HepG2 (cell line): Measurements from ENCODE around the gene ZMIZ1. TPM values are rescaled to one million over a fixed set of nuclear protein-coding genes. Genes with fewer than 3 reads are reported as not detected.

Experiments
- ATAC-seq: fragments of 200-7000 bp; cut with Tn5 transposase; 3 replicates; pipeline ENCODE4 v1.9.1; 2020; ENCODE audit warnings: mild to moderate bottlenecking, moderate library complexity
- BruUV-seq: library from RNA; stranded (reverse); fragments of 400-500 nt; replicated peaks from 2 replicates; lab custom pipeline; 2021; lab: Mats Ljungman, UMichigan
- CTCF ChIA-PET: fragments of 300-600 bp; formaldehyde crosslinking; extraction: SDS; loops from one replicate; lab custom pipeline; 2021; ENCODE audit warnings: low total read pairs, inconsistent platforms, low intra/inter-chr PET ratio; lab: Yijun Ruan, JAX
- POLR2A ChIA-PET: fragments of 350-600 bp; sonication (Branson Sonifier 250); formaldehyde crosslinking; loops from one replicate; lab custom pipeline; 2020; ENCODE audit warnings: antibody characterized with exemption, inconsistent platforms; lab: Yijun Ruan, JAX
- DNase-seq: peaks from one replicate; pipeline ENCODE4 v3.0.0-alpha.2; 2015; ENCODE audit warnings: low spot score
- FAIRE-seq: peaks from 3 replicates; lab custom pipeline; 2011; peaks lifted over from hg19 to GRCh38; lab: Jason Lieb, UNC
- H2AFZ ChIP-seq: one replicate; pipeline ENCODE4 v1.6.1; 2011; ENCODE audit warnings: low read length, inconsistent platforms
- H3K27ac ChIP-seq: fragments of 300-600 bp; 3 replicates; pipeline ENCODE4 v1.8.0; 2011; ENCODE audit warnings: mixed run types, mild to moderate bottlenecking, mixed read lengths, low read length, inconsistent platforms; ENCODE audit not compliant: insufficient read depth; ENCODE audit errors: extremely low read length
- H3K27me3 ChIP-seq, 2 experiments: fragments of 200-600 bp in 1 of 2; 2 replicates in 1 of 2; 3 replicates in 1 of 2; pipeline versions ENCODE4 v1.6.0 to v1.8.0; 2011; ENCODE audit warnings: low read length in 2 of 2, mild to moderate bottlenecking in 2 of 2, moderate library complexity in 2 of 2, inconsistent platforms in 1 of 2; ENCODE audit not compliant: insufficient read depth in 2 of 2, control insufficient read depth in 1 of 2
- H3K36me3 ChIP-seq, 2 experiments: fragments of 200-600 bp in 1 of 2; replicated peaks in 1 of 2; 2 replicates in 1 of 2; 3 replicates in 1 of 2; pipeline versions ENCODE4 v1.5.1 to v1.8.0; 2011; ENCODE audit warnings: low read length in 2 of 2, inconsistent platforms in 1 of 2; ENCODE audit not compliant: insufficient read depth in 2 of 2, control insufficient read depth in 1 of 2
- H3K4me1 ChIP-seq: 2 replicates; pipeline ENCODE4 v1.5.1; 2012; ENCODE audit warnings: low read length, inconsistent platforms; ENCODE audit not compliant: insufficient read depth
- H3K4me2 ChIP-seq: 2 replicates; pipeline ENCODE4 v1.6.0; 2011; ENCODE audit warnings: low read depth, low read length, inconsistent platforms
- H3K4me3 ChIP-seq, 3 experiments: fragments of 200-600 bp in 1 of 3; sonication (generic), shearing (Covaris generic) in 1 of 3; replicated peaks in 1 of 3; 2 replicates each; pipeline ENCODE4 v1.5.1; 2011 to 2016; ENCODE audit warnings: low read length in 3 of 3, inconsistent platforms in 2 of 3, low read depth in 2 of 3, mild to moderate bottlenecking in 2 of 3, control low read depth in 1 of 3, mixed read lengths in 1 of 3; ENCODE audit not compliant: insufficient read depth in 1 of 3
- H3K79me2 ChIP-seq: one replicate; pipeline ENCODE4 v1.6.1; 2011; ENCODE audit warnings: low read length, inconsistent platforms; ENCODE audit not compliant: insufficient read depth
- H3K9ac ChIP-seq: 2 replicates; pipeline ENCODE4 v1.6.0; 2011; ENCODE audit warnings: mild to moderate bottlenecking, low read depth, low read length, inconsistent platforms; ENCODE audit not compliant: insufficient read depth
- H3K9me3 ChIP-seq: 2 replicates; pipeline ENCODE4 v1.5.1; 2012; ENCODE audit warnings: mild to moderate bottlenecking, low read length
- H4K20me1 ChIP-seq: 2 replicates; pipeline ENCODE4 v1.6.0; 2011; ENCODE audit warnings: inconsistent platforms, mild to moderate bottlenecking, low read length, moderate library complexity; ENCODE audit not compliant: insufficient read depth
- CCAR2 ChIP-seq: fragments of 200-400 bp; formaldehyde crosslinking; optimal IDR thresholded peaks from 2 replicates; pipeline ENCODE3; 2018; ENCODE audit warnings: low read depth, mild to moderate bottlenecking, low read length, moderate library complexity
- CEBPZ ChIP-seq: IDR thresholded peaks from 2 replicates; pipeline ENCODE4 v1.6.1; 2012; ENCODE audit warnings: low read length, improper control_type of control experiment
- CREB1 ChIP-seq, 2 experiments: fragments of 450-650 bp in 1 of 2; IDR thresholded peaks; 2 replicates each; pipeline ENCODE4 v1.6.1; 2016 to 2017; ENCODE audit warnings: control low read depth in 1 of 2, mild to moderate bottlenecking in 1 of 2, missing compliant biosample characterization in 1 of 2, missing genetic modification characterization in 1 of 2
- HMGA1 ChIP-seq: sonication (generic); formaldehyde crosslinking; conservative IDR thresholded peaks from 2 replicates; pipeline ENCODE4 v1.4.0; 2020; ENCODE audit warnings: missing genetic modification reagents
- HOXA3 ChIP-seq: sonication (generic); formaldehyde crosslinking; IDR thresholded peaks from 2 replicates; pipeline ENCODE4 v1.5.0; 2020; ENCODE audit warnings: missing genetic modification reagents
- MTA3 ChIP-seq: sonication (generic); formaldehyde crosslinking; IDR thresholded peaks from 2 replicates; pipeline ENCODE4 v1.4.0; 2020; ENCODE audit warnings: missing genetic modification reagents
- NCOA5 ChIP-seq: sonication (generic); formaldehyde crosslinking; IDR thresholded peaks from 2 replicates; pipeline ENCODE4 v1.4.0; 2020; ENCODE audit warnings: missing genetic modification reagents
- PITX1 ChIP-seq: sonication (generic); formaldehyde crosslinking; IDR thresholded peaks from 2 replicates; pipeline ENCODE4 v1.5.1; 2020; ENCODE audit warnings: mild to moderate bottlenecking, missing genetic modification reagents
- RFX5 ChIP-seq: IDR thresholded peaks from 2 replicates; pipeline ENCODE4 v1.6.1; 2011; ENCODE audit warnings: low read depth, low read length, improper control_type of control experiment
- SIX1 ChIP-seq: sonication (generic); formaldehyde crosslinking; IDR thresholded peaks from 2 replicates; pipeline ENCODE4 v1.4.0; 2020; ENCODE audit warnings: missing genetic modification reagents, borderline replicate concordance
- TOPORS ChIP-seq: sonication (generic); formaldehyde crosslinking; IDR thresholded peaks from 2 replicates; pipeline ENCODE4 v1.8.0; 2023; ENCODE audit warnings: mild to moderate bottlenecking, missing genetic modification reagents
- YEATS2 ChIP-seq: sonication (generic); formaldehyde crosslinking; IDR thresholded peaks from 2 replicates; pipeline ENCODE4 v1.4.0; 2020; ENCODE audit warnings: missing genetic modification reagents, borderline replicate concordance
- ZNF317 ChIP-seq: sonication (generic); formaldehyde crosslinking; IDR thresholded peaks from 2 replicates; pipeline ENCODE4 v1.5.0; 2020; ENCODE audit warnings: mild to moderate bottlenecking, missing genetic modification reagents
- ZNF598 ChIP-seq: sonication (generic); formaldehyde crosslinking; IDR thresholded peaks from 2 replicates; pipeline ENCODE4 v1.5.1; 2020; ENCODE audit warnings: mild to moderate bottlenecking, missing genetic modification reagents, borderline replicate concordance
- ZNF660 ChIP-seq: sonication (generic); formaldehyde crosslinking; IDR thresholded peaks from 2 replicates; pipeline ENCODE4 v1.5.1; 2020; ENCODE audit warnings: mild to moderate bottlenecking, low read depth, missing genetic modification reagents, borderline replicate concordance
- ZSCAN5A ChIP-seq: sonication (generic); formaldehyde crosslinking; IDR thresholded peaks from 2 replicates; pipeline ENCODE4 v1.8.0; 2022; ENCODE audit warnings: mild to moderate bottlenecking, missing genetic modification reagents, borderline replicate concordance
- WGBS: methylation state at CpG from one replicate; pipeline ENCODE4 v1.1.6; 2017; ENCODE audit warnings: low lambda C conversion rate; 5-methylcytosine and 5-hydroxymethylcytosine counted together
- in situ Hi-C: cut with HindIII; loops from 2 replicates; pipeline ENCODE4 v1.10.0; 2017; ENCODE audit warnings: low pct_unique_long_range_greater_than_20kb; ENCODE audit not compliant: extremely low pct_ligation_motif_present
- intact Hi-C: fragments of 100-400 bp; cut with micrococcal nuclease; formaldehyde crosslinking; loops from one replicate; pipeline ENCODE4 v1.10.0; 2022; ENCODE audit not compliant: unreplicated experiment
- polyA plus RNA-seq, 8 experiments: library from polyadenylated mRNA; depleted of rRNA in 3 of 8; stranded (reverse) in 7 of 8; unstranded in 1 of 8; fragments of >200 nt; fragmentation: Illumina TruSeq in 4 of 8; extraction: Trizol in 4 of 8; gene quantifications; 2 replicates each; pipeline versions ENCODE4 v1.2.1 to v1.2.3, GENCODE V29; 2011 to 2016; ENCODE audit warnings: low read depth in 4 of 8, missing spikeins in 1 of 8, mixed read lengths in 1 of 8; ENCODE audit not compliant: insufficient read depth in 1 of 8
- total RNA-seq, 5 experiments: library from RNA; depleted of rRNA; stranded (reverse); fragments of >200 nt; fragmentation: Illumina TruSeq; extraction: Trizol; gene quantifications; 2 replicates each; pipeline ENCODE4 v1.2.3, GENCODE V29; 2016; ENCODE audit warnings: low read depth in 1 of 5
- TF ChIP-seq, protein P1 (sequence below): sonication (generic); formaldehyde crosslinking; IDR thresholded peaks from 2 replicates; pipeline ENCODE4 v1.4.0; 2020; ENCODE audit warnings: missing genetic modification reagents, borderline replicate concordance

Gene ZMIZ1
- total and polyA plus RNA-seq, 2 of the 13 experiments (the other 11 are each of a cell fraction or from before 2014, with no cell fraction given) = 5.3 to 10.2 TPM

DNA sequence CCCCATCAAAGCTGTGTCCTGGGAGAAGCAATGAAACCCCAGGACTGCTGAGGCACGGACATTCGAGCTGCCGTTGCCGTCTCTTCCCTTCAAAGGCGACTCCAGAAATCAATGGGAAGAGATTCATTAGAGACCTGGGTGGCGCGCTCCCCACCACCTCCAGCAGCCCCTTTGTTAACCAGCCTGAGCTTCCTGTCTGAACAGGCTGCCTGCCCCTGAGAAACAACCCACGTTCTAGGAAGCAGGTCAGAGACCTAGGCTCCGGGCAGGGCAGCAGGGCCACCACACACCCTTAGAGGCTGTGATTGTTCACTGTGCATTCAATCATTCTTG is 167.6 kb downstream of the ZMIZ1 start:
- CTCF ChIA-PET = no interaction called here

GRCh38 chr10:79237454-79238157 is 168.8 kb downstream of the ZMIZ1 start:
- Histone ChIP-seq H3K36me3 (peaks cover 26 to 73% of the 10 kb centered on the region in 2 experiments), H3K4me3 (no peak overlapping the region), H3K27me3 (no peaks in the 10 kb centered on the region), H2AFZ (no peak overlapping the region), H4K20me1 (peaks cover 10% of the 10 kb centered on the region; the same call in 1 of the 2 replicates), H3K4me2 (no peak overlapping the region), H3K4me1 (no peaks in the 10 kb centered on the region), H3K79me2 (no peaks in the 10 kb centered on the region), H3K9me3 (no peaks in the 10 kb centered on the region), H3K27ac (no peak overlapping the region), H3K9ac (no peak overlapping the region)
- FAIRE-seq = no peak
- intact Hi-C loops = no loop called here
- ChIA-PET POLR2A (no interaction called here), CTCF (no interaction called here)
- in situ Hi-C loops = no loop called here
- 97% methylated on average over 11 of the region's 12 CpGs for WGBS
- no peak for DNase-seq
- no TSS peak for BruUV-seq
- no peak for ATAC-seq
- no peak for TF ChIP-seq ZSCAN5A
- TF ChIP-seq ZNF317 (CRISPR knock-in tag) = no peak
- TF ChIP-seq CEBPZ = no peak
- TF ChIP-seq CREB1 (IDR thresholded peaks at IDR 0.05) = no peak
- TF ChIP-seq CREB1 (CRISPR knock-in tag; IDR thresholded peaks at IDR 0.05) = no peak

More for the DNA sequence above, 167.6 kb downstream of the ZMIZ1 start:
- no peak for ATAC-seq
- Histone ChIP-seq H2AFZ (no peak overlapping the region), H3K27me3 (no peaks in the 10 kb centered on the region), H3K4me3 (no peak overlapping the region), H3K4me1 (no peaks in the 10 kb centered on the region), H3K9ac (no peak overlapping the region), H3K36me3 (peaks cover 29 to 78% of the 10 kb centered on the region in 2 experiments), H3K4me2 (no peak overlapping the region), H3K79me2 (no peaks in the 10 kb centered on the region), H3K9me3 (no peaks in the 10 kb centered on the region), H3K27ac (no peak overlapping the region), H4K20me1 (peaks cover 15% of the 10 kb centered on the region; the same call in 1 of the 2 replicates)
- intact Hi-C loops = no loop called here
- in situ Hi-C loops = no loop called here
- POLR2A ChIA-PET = no interaction called here
- no peak for TF ChIP-seq MTA3
- TF ChIP-seq YEATS2 = no peak
- no peak for TF ChIP-seq HOXA3 (CRISPR knock-in tag)
- no peak for TF ChIP-seq PITX1 (CRISPR knock-in tag)
- TF ChIP-seq ZNF598 (CRISPR knock-in tag) = no peak
- TF ChIP-seq CCAR2 = no peak
- no peak for TF ChIP-seq NCOA5 (CRISPR knock-in tag)
- TF ChIP-seq RFX5 = no peak
- TF ChIP-seq HMGA1 (CRISPR knock-in tag) = no peak
- TF ChIP-seq, protein P1, sequence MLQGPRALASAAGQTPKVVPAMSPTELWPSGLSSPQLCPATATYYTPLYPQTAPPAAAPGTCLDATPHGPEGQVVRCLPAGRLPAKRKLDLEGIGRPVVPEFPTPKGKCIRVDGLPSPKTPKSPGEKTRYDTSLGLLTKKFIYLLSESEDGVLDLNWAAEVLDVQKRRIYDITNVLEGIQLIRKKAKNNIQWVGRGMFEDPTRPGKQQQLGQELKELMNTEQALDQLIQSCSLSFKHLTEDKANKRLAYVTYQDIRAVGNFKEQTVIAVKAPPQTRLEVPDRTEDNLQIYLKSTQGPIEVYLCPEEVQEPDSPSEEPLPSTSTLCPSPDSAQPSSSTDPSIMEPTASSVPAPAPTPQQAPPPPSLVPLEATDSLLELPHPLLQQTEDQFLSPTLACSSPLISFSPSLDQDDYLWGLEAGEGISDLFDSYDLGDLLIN (CRISPR knock-in tag) = no peak
- TF ChIP-seq ZNF660 = no peak
- no peak for TF ChIP-seq TOPORS (CRISPR knock-in tag)
- no peak for TF ChIP-seq SIX1 (CRISPR knock-in tag)
- WGBS = 100% methylated on average over 9 of the region's 9 CpGs
- no peak for FAIRE-seq
- DNase-seq = no peak
- BruUV-seq = no TSS peak
